Erythroblast (primary cell): ENCODE results near the gene SMCHD1.
"Not testable (repeated sequence)": the region's sequence is repeated elsewhere in the genome, so short reads cannot be mapped to it uniquely, and the experiment has no call there.

Source experiments
- DNase-seq, 2 experiments: peaks; one replicate each; lab custom pipeline; 2025; lab: John Stamatoyannopoulos, UW
- GATA1 ChIP-seq: IDR thresholded peaks from 2 replicates; pipeline ENCODE4 v1.6.1; 2011; ENCODE audit warnings: low read depth, mild to moderate bottlenecking, control low read depth, low read length, moderate library complexity
- POLR2A ChIP-seq: IDR thresholded peaks from 2 replicates; pipeline ENCODE4 v1.6.1; 2011; ENCODE audit warnings: mild to moderate bottlenecking, low read length

Gene SMCHD1

GRCh38 chr18:2797951-2798350 lies 142.4 kb downstream of the SMCHD1 start:
- DNase-seq: no peak
- TF ChIP-seq GATA1 (no peak), POLR2A (no peak)

GRCh38 chr18:2799369-2799768 lies 143.8 kb downstream of the SMCHD1 start:
- TF ChIP-seq GATA1: no peak
- TF ChIP-seq POLR2A: no peak
- no peak for DNase-seq

- no peak for DNase-seq
- TF ChIP-seq GATA1: no peak
- TF ChIP-seq POLR2A: no peak
Observed at GRCh38 chr18:2805970-2806943, 150.7 kb downstream of the SMCHD1 start.

GRCh38 chr18:2808640-2809039 lies 153.1 kb downstream of the SMCHD1 start:
- not testable (repeated sequence) for DNase-seq

GRCh38 chr18:2809666-2810183 lies 154.2 kb downstream of the SMCHD1 start:
- DNase-seq: not testable (repeated sequence)

GRCh38 chr18:2811416-2811815 lies 155.9 kb downstream of the SMCHD1 start:
- DNase-seq: no peak
- no peak for TF ChIP-seq POLR2A
- no peak for TF ChIP-seq GATA1

- no peak for DNase-seq
- TF ChIP-seq POLR2A (no peak), GATA1 (no peak)
Observed at GRCh38 chr18:2814928-2815327, 159.4 kb downstream of the SMCHD1 start.

- no peak for DNase-seq
- TF ChIP-seq GATA1 (no peak), POLR2A (no peak)
Observed at GRCh38 chr18:2818281-2818680, 162.8 kb downstream of the SMCHD1 start.

GRCh38 chr18:2821695-2822094 lies 166.2 kb downstream of the SMCHD1 start:
- DNase-seq: no peak
- TF ChIP-seq GATA1 (no peak), POLR2A (no peak)

GRCh38 chr18:2822213-2822921 lies 166.8 kb downstream of the SMCHD1 start:
- TF ChIP-seq GATA1 (no peak), POLR2A (no peak)
- DNase-seq: no peak

GRCh38 chr18:2823202-2823601 lies 167.7 kb downstream of the SMCHD1 start:
- DNase-seq: no peak
- TF ChIP-seq GATA1: no peak
- TF ChIP-seq POLR2A: no peak

GRCh38 chr18:2823966-2824365 lies 168.4 kb downstream of the SMCHD1 start:
- no peak for DNase-seq
- no peak for TF ChIP-seq POLR2A
- no peak for TF ChIP-seq GATA1

GRCh38 chr18:2824865-2825264 lies 169.3 kb downstream of the SMCHD1 start:
- DNase-seq: no peak
- no peak for TF ChIP-seq POLR2A
- no peak for TF ChIP-seq GATA1

- no peak for DNase-seq
Observed at GRCh38 chr18:2825613-2826175, 170.2 kb downstream of the SMCHD1 start.

GRCh38 chr18:2826581-2826980 lies 171.1 kb downstream of the SMCHD1 start:
- no peak for DNase-seq
- no peak for TF ChIP-seq GATA1
- no peak for TF ChIP-seq POLR2A

More at GRCh38 chr18:2825613-2826175, 170.2 kb downstream of the SMCHD1 start:
- TF ChIP-seq GATA1 (no peak), POLR2A (no peak)
